RWPE1 (cell line): Measurements from ENCODE around the gene GAREM1.

Experiments
- CTCF ChIA-PET: fragments of 350-600 bp; sonication (Branson Sonifier 250); formaldehyde crosslinking; extraction: SDS; loops from one replicate; lab custom pipeline; 2021; lab: Yijun Ruan, JAX
- POLR2A ChIA-PET: fragments of 400-600 bp; formaldehyde crosslinking; extraction: SDS; loops from one replicate; lab custom pipeline; 2020; ENCODE audit warnings: antibody characterized with exemption; ENCODE audit not compliant: low non-redundant PET; lab: Yijun Ruan, JAX
- DNase-seq: peaks from one replicate; pipeline ENCODE4 v3.0.0; 2012; ENCODE audit warnings: low spot score
- H3K27ac ChIP-seq: fragments of 450-650 bp; 2 replicates; pipeline ENCODE4 v1.5.1; 2017
- TF ChIP-seq, protein P1 (sequence below): fragments of 450-650 bp; conservative IDR thresholded peaks from 2 replicates; pipeline ENCODE4 v1.5.1; 2017; ENCODE audit warnings: low read depth, mild to moderate bottlenecking

The GAREM1 gene

DNA sequence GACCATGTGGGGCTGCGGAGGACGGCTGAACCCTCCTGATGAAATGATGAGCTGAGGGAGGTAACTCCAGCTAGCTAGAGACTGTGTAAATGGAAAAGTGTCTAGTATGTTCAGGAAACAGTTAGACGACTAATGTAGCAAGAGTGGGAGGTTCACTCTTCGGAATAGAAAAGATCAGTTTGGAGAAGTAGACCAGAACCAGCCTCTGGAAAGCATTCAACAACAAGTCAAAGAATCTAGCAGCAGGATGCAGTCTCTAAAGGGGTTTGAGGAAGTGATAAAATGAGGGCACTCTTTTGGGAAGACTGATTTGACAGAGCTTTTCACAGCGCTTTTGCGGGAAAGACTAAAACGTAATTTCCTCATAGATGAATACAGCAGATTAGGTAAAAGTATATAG, 79.6 kb downstream of the GAREM1 start:
- H3K27ac ChIP-seq: no peak overlapping the region
- CTCF ChIA-PET: no interaction called here
- DNase-seq: no peak
- POLR2A ChIA-PET: no interaction called here
- TF ChIP-seq, protein P1, sequence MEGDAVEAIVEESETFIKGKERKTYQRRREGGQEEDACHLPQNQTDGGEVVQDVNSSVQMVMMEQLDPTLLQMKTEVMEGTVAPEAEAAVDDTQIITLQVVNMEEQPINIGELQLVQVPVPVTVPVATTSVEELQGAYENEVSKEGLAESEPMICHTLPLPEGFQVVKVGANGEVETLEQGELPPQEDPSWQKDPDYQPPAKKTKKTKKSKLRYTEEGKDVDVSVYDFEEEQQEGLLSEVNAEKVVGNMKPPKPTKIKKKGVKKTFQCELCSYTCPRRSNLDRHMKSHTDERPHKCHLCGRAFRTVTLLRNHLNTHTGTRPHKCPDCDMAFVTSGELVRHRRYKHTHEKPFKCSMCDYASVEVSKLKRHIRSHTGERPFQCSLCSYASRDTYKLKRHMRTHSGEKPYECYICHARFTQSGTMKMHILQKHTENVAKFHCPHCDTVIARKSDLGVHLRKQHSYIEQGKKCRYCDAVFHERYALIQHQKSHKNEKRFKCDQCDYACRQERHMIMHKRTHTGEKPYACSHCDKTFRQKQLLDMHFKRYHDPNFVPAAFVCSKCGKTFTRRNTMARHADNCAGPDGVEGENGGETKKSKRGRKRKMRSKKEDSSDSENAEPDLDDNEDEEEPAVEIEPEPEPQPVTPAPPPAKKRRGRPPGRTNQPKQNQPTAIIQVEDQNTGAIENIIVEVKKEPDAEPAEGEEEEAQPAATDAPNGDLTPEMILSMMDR: no peak

DNA sequence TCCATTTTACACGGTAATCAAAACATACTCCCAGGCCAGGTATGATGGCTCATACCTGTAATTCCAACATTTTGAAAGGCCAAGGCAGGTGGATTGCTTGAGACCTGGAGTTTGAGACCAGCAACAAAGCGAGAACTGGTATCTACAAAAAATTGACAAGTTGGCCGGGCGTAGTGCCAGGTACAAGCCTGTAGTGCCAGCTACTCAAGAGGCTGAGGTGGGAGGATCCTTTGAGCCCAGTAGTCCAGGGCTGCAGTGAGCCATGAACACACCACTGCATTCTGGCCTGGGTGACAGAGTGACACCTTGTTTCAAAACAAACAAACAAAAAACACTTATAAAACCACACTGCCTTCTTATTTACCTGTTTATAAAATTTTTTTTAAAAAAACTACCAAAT, 80.8 kb downstream of the GAREM1 start:
- DNase-seq: no peak
- TF ChIP-seq, protein P1: no peak
- ChIA-PET CTCF (no interaction called here), POLR2A (no interaction called here)
- H3K27ac ChIP-seq: no peak overlapping the region

DNA sequence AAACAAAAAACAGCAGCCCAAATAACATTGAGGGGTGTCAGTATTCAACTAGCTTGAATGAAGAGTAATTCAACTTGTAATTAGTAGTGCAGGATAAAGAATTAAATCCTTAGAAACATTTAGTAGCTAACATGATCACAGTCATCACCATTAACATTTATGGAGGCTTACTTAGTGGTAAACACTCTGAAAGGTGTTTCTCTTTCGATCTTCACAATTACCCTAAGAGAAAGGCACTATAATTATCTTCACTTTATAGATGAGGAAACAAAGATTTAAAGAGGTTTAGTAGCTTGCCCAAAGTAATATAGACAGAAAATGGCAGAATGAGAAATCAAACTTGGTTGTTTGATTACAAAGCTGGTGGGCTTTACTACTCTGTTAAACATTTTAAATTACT, 81.5 kb downstream of the GAREM1 start:
- POLR2A ChIA-PET: no interaction called here
- CTCF ChIA-PET: no interaction called here
- no peak for DNase-seq
- H3K27ac ChIP-seq: no peak overlapping the region
- TF ChIP-seq, protein P1: no peak

DNA sequence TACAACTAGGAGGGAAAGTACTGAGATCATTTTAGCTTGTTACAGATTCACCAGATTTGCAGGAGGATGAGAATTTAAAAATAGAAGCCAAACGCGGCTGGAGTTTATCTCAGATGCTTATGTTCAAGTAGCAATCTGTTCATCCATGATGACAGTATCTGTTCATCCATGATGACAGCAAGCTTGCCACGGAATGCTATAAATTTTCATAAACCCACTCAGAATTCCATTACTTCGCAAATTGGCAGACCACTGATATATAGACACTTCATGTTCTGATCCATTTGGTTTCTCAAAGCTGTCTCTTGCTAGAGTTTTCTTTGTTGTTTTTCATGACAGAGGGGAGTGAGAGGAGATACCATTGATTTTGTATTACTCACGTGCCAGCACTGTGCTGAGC, 84.2 kb downstream of the GAREM1 start:
- TF ChIP-seq, protein P1: no peak
- ChIA-PET POLR2A (no interaction called here), CTCF (interaction anchor here (0.5 kb wide), 1 partner anchor 56 kb away, joined by 3 read pairs; no protein-coding TSS in a partner anchor)
- H3K27ac ChIP-seq: no peak overlapping the region
- no peak for DNase-seq

DNA sequence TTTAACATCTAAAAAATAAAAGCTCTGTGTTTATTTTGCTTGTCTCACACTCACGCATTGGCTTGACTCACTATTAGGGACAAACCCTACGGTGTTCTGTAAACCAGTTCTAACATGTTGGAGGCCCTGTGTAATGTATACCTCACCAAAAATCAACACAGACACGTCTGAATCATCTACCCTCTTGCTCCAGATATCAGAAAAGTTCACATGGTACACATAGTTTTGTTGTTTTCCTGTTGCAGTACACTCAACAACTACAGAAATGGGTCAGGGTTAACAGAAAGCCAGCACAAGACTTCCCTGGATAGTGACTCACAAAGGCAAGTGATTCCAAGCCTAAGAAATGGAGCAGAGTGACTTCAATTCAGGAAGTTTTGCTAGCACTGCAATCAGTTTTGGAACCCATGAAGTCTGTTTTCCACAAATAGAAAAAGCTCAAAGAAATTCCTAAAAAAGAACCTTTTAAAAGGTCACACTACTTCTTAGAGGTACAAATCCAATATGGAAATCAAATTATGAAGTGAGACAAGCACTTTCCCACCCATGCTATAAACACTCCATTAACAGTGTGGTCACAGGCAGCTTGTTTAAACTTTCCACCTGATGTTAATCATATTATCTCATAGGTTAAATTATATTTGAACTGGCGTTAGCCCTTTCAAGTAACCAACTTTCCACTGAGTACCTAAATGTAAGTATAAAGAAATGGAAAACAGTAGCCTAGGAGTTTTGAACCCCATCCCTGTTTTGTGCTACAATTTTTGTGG, 87.4 kb downstream of the GAREM1 start:
- TF ChIP-seq, protein P1: no peak
- POLR2A ChIA-PET: no interaction called here
- peak; percentile 74 for DNase-seq

DNA sequence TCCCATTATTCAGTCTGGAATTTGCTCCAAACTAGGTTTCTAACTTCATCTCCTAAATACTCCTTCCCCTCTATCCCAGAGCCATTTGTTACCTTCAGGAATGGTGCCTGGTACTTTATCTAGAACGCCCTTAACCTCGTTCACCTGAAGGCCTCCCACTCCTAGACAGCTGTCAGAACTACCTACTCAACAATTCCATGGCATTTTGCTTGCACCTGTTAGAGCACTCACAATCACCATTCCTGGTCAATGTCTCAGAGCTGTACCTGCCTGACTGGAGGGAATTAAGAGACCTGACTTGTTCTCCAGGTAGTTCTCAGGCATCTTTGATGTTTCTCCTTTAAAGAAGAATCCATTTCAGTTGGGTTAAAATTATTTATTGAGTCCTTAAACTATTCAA, 88.9 kb downstream of the GAREM1 start:
- no peak overlapping the region for H3K27ac ChIP-seq
- DNase-seq: no peak
- TF ChIP-seq, protein P1: no peak
- ChIA-PET POLR2A (no interaction called here), CTCF (no interaction called here)

More for the DNA sequence above, 87.4 kb downstream of the GAREM1 start:
- H3K27ac ChIP-seq: no peak overlapping the region
- CTCF ChIA-PET: interaction anchor here (0.6 kb wide), 2 partner anchors 80 to 162 kb away, joined by 3 read pairs; no protein-coding TSS in a partner anchor
